K562 (cell line): ENCODE data around the gene RCL1. TPM values are rescaled to one million over a fixed set of nuclear protein-coding genes. Genes with fewer than 3 reads are reported as not detected.
A peak's percentile ranks its signal among the peaks of the same experiment; 100 is the strongest.

ENCODE experiments used
- CBFA2T2 ChIP-seq: fragments of 450-650 bp; conservative IDR thresholded peaks from 2 replicates; pipeline ENCODE4 v1.6.1; 2017; ENCODE audit warnings: mild to moderate bottlenecking
- EP400 ChIP-seq: fragments of 450-650 bp; IDR thresholded peaks from 2 replicates; pipeline ENCODE4 v1.6.1; 2017; ENCODE audit warnings: antibody characterized with exemption, mild to moderate bottlenecking, moderate library complexity
- GATA2 ChIP-seq: sonication (generic); formaldehyde crosslinking; IDR thresholded peaks from 2 replicates; pipeline ENCODE4 v1.4.0; 2020; ENCODE audit warnings: mild to moderate bottlenecking, missing genetic modification reagents
- GATAD2B ChIP-seq: fragments of 450-650 bp; IDR thresholded peaks from 2 replicates; pipeline ENCODE4 v1.6.1; 2017; ENCODE audit warnings: mild to moderate bottlenecking, borderline replicate concordance
- HNRNPH1 ChIP-seq: fragments of 200-400 bp; formaldehyde crosslinking; optimal IDR thresholded peaks from 2 replicates; pipeline ENCODE3; 2017; ENCODE audit warnings: low read depth, mild to moderate bottlenecking, low read length, moderate library complexity
- JUNB ChIP-seq: fragments of 450-650 bp; formaldehyde crosslinking; conservative IDR thresholded peaks from 2 replicates; pipeline ENCODE4 v1.4.0; 2020; ENCODE audit warnings: mild to moderate bottlenecking
- MIER1 ChIP-seq: fragments of 450-650 bp; IDR thresholded peaks from 2 replicates; pipeline ENCODE4 v1.6.1; 2016; ENCODE audit warnings: antibody characterized with exemption, mild to moderate bottlenecking, low read depth
- MYNN ChIP-seq, 2 experiments: sonication (generic); formaldehyde crosslinking in 1 of 2; IDR thresholded peaks; 2 replicates each; pipeline versions ENCODE4 v1.5.0 to v1.6.1; 2016 to 2020; ENCODE audit warnings: antibody characterized with exemption in 1 of 2, missing genetic modification reagents in 1 of 2
- NCOA1 ChIP-seq: fragments of 450-650 bp; IDR thresholded peaks from 2 replicates; pipeline ENCODE4 v1.6.1; 2016; ENCODE audit warnings: low read depth
- RFX1 ChIP-seq: fragments of 450-650 bp; IDR thresholded peaks from 2 replicates; pipeline ENCODE4 v1.6.1; 2016; ENCODE audit warnings: mild to moderate bottlenecking, moderate library complexity
- SAP30 ChIP-seq: fragments of 200-600 bp; sonication (generic); IDR thresholded peaks from 2 replicates; pipeline ENCODE4 v1.6.1; 2012; ENCODE audit warnings: borderline replicate concordance, low read depth, mild to moderate bottlenecking, moderate library complexity, low read length, control low read depth, inconsistent platforms; ENCODE audit not compliant: insufficient read depth, poor library complexity, severe bottlenecking
- SIRT6 ChIP-seq: IDR thresholded peaks from one replicate; pipeline ENCODE4 v1.6.1; 2012; ENCODE audit warnings: low read depth, mild to moderate bottlenecking, control low read depth, inconsistent platforms, low read length, moderate library complexity
- SOX6 ChIP-seq: fragments of 450-650 bp; IDR thresholded peaks from 2 replicates; pipeline ENCODE4 v1.6.1; 2014; ENCODE audit warnings: mild to moderate bottlenecking
- TGIF2 ChIP-seq: sonication (generic); formaldehyde crosslinking; IDR thresholded peaks from 2 replicates; pipeline ENCODE4 v1.8.1; 2022; ENCODE audit warnings: mild to moderate bottlenecking, missing genetic modification reagents, moderate library complexity
- ZNF232 ChIP-seq: sonication (generic); formaldehyde crosslinking; IDR thresholded peaks from 2 replicates; pipeline ENCODE4 v1.8.0; 2022; ENCODE audit warnings: mild to moderate bottlenecking, missing genetic modification reagents
- ZNF583 ChIP-seq: fragments of 250-450 bp; sonication (Bioruptor Pico); IDR thresholded peaks from 2 replicates; pipeline ENCODE4 v1.4.0; 2020
- polyA plus RNA-seq, 8 experiments: library from polyadenylated mRNA; depleted of rRNA in 4 of 8; stranded (reverse) in 5 of 8; unstranded in 3 of 8; fragments of >200 nt; fragmentation: Nextera tagmentation in 2 of 8; fragmentation: Illumina TruSeq in 1 of 8; extraction: Ambion mirVana in 2 of 8; extraction: Trizol in 1 of 8; gene quantifications; 2 replicates each; pipeline versions ENCODE4 v1.2.1 to v1.2.3, GENCODE V29; 2011 to 2014; ENCODE audit warnings: inconsistent platforms in 1 of 8, missing spikeins in 1 of 8
- total RNA-seq, 7 experiments: library from RNA; depleted of rRNA in 6 of 7; stranded (reverse); fragments of >200 nt in 6 of 7; fragmentation: Illumina TruSeq in 2 of 7; extraction: Trizol in 2 of 7; gene quantifications; 2 replicates each; pipeline versions ENCODE4 v1.2.1 to v1.2.3, GENCODE V29; 2011 to 2021; ENCODE audit warnings: low replicate concordance in 1 of 7
- TF ChIP-seq, protein P1 (sequence below): fragments of 250-450 bp; sonication (Bioruptor Pico); IDR thresholded peaks from 2 replicates; pipeline ENCODE4 v1.8.0; 2022; ENCODE audit warnings: moderate library complexity, mild to moderate bottlenecking, inconsistent platforms
- TF ChIP-seq, protein P2 (sequence below): IDR thresholded peaks from 2 replicates; pipeline ENCODE4 v1.6.1; 2011; ENCODE audit warnings: borderline replicate concordance, low read depth, mild to moderate bottlenecking, moderate library complexity, low read length; ENCODE audit not compliant: insufficient read depth, poor library complexity, severe bottlenecking
- TF ChIP-seq, protein P3 (sequence below): fragments of 250-450 bp; sonication (Bioruptor Pico); IDR thresholded peaks from 2 replicates; pipeline ENCODE4 v1.4.0; 2020; ENCODE audit warnings: borderline replicate concordance
- TF ChIP-seq, protein P4 (sequence below): fragments of 450-650 bp; IDR thresholded peaks from 2 replicates; pipeline ENCODE4 v1.6.1; 2016; ENCODE audit warnings: low read depth, mild to moderate bottlenecking, moderate library complexity
- TF ChIP-seq, protein P5 (sequence below): IDR thresholded peaks from 3 replicates; pipeline ENCODE4 v1.6.1; 2011; ENCODE audit warnings: borderline replicate concordance, mild to moderate bottlenecking; ENCODE audit not compliant: insufficient read length, insufficient read depth

Gene RCL1
- total and polyA plus RNA-seq, 9 of the 15 experiments (the other 6 are each of a cell fraction or from before 2014, with no cell fraction given): 24.0 to 67.7 (median 38.6) TPM

DNA sequence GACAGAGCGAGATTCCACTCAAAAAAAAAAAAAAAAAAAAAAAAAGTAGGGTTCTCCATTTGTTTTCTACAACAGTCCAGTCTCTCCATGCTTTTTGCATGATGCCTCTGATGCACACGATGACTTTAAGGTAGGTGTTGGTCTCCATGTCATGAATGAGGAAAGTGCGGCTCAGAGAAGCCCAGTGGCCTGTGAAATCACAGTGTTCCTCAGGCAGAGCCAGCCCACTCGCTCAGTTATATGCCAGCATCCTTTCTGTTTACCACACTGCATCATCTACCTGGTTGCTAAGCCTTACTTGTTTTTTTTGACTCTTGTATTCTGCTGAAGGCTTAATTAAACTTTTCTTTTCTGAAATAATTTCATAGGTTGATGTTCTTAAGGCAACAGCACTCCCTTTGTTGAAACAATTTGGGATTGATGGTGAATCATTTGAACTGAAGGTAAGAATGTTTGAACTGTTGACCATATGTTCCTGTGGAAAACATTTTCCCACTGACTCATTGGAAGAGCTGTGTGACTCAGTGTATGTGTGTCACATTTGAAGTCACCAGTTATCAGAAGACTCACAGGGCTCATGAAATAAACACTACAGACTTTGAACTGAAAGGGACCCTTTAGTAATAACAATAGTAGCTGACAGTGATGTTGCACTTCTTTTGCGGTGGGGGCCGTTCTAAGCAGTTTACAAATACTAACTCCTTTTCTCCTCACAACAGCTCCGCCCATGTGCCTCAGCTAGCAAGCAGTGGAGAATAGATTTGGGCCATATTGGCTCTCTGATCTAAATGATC, 40.2 kb downstream of the RCL1 start (continued):
- TF ChIP-seq, protein P1, sequence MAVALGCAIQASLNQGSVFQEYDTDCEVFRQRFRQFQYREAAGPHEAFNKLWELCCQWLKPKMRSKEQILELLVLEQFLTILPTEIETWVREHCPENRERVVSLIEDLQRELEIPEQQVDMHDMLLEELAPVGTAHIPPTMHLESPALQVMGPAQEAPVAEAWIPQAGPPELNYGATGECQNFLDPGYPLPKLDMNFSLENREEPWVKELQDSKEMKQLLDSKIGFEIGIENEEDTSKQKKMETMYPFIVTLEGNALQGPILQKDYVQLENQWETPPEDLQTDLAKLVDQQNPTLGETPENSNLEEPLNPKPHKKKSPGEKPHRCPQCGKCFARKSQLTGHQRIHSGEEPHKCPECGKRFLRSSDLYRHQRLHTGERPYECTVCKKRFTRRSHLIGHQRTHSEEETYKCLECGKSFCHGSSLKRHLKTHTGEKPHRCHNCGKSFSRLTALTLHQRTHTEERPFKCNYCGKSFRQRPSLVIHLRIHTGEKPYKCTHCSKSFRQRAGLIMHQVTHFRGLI (CRISPR knock-in tag): no peak
- TF ChIP-seq TGIF2 (no peak), SAP30 (no peak), MIER1 (no peak), NCOA1 (peak; percentile 46; the same call in 1 of the 2 replicates), SIRT6 (no peak), MYNN (IDR thresholded peaks at IDR 0.05) (peak; percentile 57; the same call in 1 of the 2 replicates), MYNN (CRISPR knock-in tag; IDR thresholded peaks at IDR 0.05) (no peak), EP400 (no peak), SOX6 (peak; percentile 93), GATAD2B (no peak), HNRNPH1 (no peak), GATA2 (no peak), RFX1 (no peak), ZNF232 (CRISPR knock-in tag) (no peak), CBFA2T2 (peak; percentile 63), JUNB (0 out of 2 replicates have a peak, but pooled peaks have one; percentile 15), ZNF583 (CRISPR knock-in tag) (no peak)
- TF ChIP-seq, protein P2, sequence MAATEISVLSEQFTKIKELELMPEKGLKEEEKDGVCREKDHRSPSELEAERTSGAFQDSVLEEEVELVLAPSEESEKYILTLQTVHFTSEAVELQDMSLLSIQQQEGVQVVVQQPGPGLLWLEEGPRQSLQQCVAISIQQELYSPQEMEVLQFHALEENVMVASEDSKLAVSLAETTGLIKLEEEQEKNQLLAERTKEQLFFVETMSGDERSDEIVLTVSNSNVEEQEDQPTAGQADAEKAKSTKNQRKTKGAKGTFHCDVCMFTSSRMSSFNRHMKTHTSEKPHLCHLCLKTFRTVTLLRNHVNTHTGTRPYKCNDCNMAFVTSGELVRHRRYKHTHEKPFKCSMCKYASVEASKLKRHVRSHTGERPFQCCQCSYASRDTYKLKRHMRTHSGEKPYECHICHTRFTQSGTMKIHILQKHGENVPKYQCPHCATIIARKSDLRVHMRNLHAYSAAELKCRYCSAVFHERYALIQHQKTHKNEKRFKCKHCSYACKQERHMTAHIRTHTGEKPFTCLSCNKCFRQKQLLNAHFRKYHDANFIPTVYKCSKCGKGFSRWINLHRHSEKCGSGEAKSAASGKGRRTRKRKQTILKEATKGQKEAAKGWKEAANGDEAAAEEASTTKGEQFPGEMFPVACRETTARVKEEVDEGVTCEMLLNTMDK: no peak
- TF ChIP-seq, protein P3, sequence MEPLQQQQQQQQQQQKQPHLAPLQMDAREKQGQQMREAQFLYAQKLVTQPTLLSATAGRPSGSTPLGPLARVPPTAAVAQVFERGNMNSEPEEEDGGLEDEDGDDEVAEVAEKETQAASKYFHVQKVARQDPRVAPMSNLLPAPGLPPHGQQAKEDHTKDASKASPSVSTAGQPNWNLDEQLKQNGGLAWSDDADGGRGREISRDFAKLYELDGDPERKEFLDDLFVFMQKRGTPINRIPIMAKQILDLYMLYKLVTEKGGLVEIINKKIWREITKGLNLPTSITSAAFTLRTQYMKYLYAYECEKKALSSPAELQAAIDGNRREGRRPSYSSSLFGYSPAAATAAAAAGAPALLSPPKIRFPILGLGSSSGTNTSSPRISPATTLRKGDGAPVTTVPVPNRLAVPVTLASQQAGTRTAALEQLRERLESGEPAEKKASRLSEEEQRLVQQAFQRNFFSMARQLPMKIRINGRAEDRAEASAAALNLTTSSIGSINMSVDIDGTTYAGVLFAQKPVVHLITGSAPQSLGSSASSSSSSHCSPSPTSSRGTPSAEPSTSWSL (CRISPR knock-in tag): no peak
- TF ChIP-seq, protein P4, sequence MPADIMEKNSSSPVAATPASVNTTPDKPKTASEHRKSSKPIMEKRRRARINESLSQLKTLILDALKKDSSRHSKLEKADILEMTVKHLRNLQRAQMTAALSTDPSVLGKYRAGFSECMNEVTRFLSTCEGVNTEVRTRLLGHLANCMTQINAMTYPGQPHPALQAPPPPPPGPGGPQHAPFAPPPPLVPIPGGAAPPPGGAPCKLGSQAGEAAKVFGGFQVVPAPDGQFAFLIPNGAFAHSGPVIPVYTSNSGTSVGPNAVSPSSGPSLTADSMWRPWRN: no peak
- TF ChIP-seq, protein P5, sequence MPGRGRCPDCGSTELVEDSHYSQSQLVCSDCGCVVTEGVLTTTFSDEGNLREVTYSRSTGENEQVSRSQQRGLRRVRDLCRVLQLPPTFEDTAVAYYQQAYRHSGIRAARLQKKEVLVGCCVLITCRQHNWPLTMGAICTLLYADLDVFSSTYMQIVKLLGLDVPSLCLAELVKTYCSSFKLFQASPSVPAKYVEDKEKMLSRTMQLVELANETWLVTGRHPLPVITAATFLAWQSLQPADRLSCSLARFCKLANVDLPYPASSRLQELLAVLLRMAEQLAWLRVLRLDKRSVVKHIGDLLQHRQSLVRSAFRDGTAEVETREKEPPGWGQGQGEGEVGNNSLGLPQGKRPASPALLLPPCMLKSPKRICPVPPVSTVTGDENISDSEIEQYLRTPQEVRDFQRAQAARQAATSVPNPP: no peak
